K562 treated with DMSO at 1 percent for 48 hours (cell line): ENCODE results near the gene TRPM7. TPM values are rescaled to one million over a fixed set of nuclear protein-coding genes. Genes with fewer than 3 reads are reported as not detected.

Experiments
- total RNA-seq: library from RNA; unstranded; fragments of 300-600 nt; gene quantifications from 2 replicates; pipeline ENCODE4 v1.2.3, GENCODE V29; 2022; ENCODE audit warnings: low replicate concordance; ENCODE audit errors: extremely low read depth

The TRPM7 gene
- total RNA-seq, result not detected in 2 replicates

GRCh38 chr15:50686469-50687301 is at the start of gene TRPM7:
Gene TRPM7 (minus strand): TSS chr15:50686797. CDS start chr15:50686533, 264 bp downstream.

DNA sequence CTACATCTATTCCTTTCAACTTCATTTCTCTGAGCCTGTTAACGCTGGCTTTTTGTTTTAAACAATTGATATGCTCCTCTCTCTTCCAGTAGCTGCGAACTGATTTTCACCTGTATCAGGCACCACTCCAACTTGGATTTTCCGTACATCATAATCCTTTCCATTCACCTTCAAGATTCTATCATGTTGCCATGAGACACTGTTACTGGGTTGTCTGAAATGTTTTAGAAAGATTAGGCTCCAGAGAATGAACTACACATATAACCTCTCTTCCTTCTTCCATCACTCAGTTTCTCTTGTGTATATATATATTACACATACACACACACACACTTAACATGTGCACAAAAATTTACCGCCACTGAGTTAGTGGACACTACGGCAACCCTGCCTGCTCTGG is 140.0 kb downstream of the TRPM7 start, which contains the start of gene USP50:
TSS of gene USP50 (minus strand) at position 101 of the 400 bp plus-strand sequence. CDS start 141 bp downstream, outside the sequence.

Other genes starting within 250 kb of the TRPM7 start
- gene USP50, start 140.1 kb downstream of the TRPM7 start, total RNA-seq, result not detected in 2 replicates
- gene SPPL2A, start 78.9 kb upstream of the TRPM7 start, total RNA-seq, result not detected in 2 replicates
- gene AP4E1, start 221.9 kb upstream of the TRPM7 start, total RNA-seq, result not detected in 2 replicates